ENCODE data around the gene MED27.

DNA sequence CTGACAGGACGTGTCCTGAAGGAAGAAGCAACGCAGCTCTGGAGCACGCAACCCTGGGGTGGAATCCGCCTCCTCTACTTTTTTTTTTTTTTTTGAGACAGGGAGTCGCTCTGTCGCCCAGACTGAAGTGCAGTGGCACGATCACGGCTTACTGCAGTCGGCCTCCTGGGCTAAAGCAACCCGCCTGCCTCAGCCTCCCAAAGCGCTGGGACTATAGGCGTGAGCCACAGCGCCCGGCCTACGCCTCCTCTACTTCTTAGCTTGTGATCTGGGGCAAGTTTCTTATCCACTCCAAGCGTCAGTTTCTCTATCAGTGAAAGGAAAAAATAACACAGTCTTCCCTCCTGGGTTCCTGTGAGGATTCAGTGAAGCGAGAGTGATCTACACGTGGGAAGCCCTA lies 243.6 kb downstream of the MED27 start:
- TF ChIP-seq, protein P1, sequence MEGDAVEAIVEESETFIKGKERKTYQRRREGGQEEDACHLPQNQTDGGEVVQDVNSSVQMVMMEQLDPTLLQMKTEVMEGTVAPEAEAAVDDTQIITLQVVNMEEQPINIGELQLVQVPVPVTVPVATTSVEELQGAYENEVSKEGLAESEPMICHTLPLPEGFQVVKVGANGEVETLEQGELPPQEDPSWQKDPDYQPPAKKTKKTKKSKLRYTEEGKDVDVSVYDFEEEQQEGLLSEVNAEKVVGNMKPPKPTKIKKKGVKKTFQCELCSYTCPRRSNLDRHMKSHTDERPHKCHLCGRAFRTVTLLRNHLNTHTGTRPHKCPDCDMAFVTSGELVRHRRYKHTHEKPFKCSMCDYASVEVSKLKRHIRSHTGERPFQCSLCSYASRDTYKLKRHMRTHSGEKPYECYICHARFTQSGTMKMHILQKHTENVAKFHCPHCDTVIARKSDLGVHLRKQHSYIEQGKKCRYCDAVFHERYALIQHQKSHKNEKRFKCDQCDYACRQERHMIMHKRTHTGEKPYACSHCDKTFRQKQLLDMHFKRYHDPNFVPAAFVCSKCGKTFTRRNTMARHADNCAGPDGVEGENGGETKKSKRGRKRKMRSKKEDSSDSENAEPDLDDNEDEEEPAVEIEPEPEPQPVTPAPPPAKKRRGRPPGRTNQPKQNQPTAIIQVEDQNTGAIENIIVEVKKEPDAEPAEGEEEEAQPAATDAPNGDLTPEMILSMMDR (IDR thresholded peaks at IDR 0.05), result no peak
- no peak for TF ChIP-seq POLR2AphosphoS5 (IDR thresholded peaks at IDR 0.05)
